Keratinocyte (primary cell): ENCODE measurements around the gene CFAP298.
"Not testable (repeated sequence)": the region's sequence is repeated elsewhere in the genome, so short reads cannot be mapped to it uniquely, and the experiment has no call there.

ENCODE experiments used
- CTCF ChIP-seq, 3 experiments: IDR thresholded peaks in 1 of 3; conservative IDR thresholded peaks in 1 of 3; optimal IDR thresholded peaks in 1 of 3; 2 replicates in 2 of 3; 3 replicates in 1 of 3; pipeline versions ENCODE3 to v1.5.1; 2011; ENCODE audit warnings: low read length in 3 of 3, mild to moderate bottlenecking in 3 of 3, moderate library complexity in 2 of 3, control low read depth in 1 of 3, inconsistent platforms in 1 of 3; ENCODE audit not compliant: insufficient read depth in 2 of 3; ENCODE audit errors: extremely low read depth in 1 of 3
- EZH2 ChIP-seq: IDR thresholded peaks from one replicate; pipeline ENCODE4 v1.6.1; 2012; ENCODE audit warnings: inconsistent platforms, mild to moderate bottlenecking, low read length, moderate library complexity

GRCh38 chr21:32610940-32611339, 1.2 kb downstream of the CFAP298 start:
- not testable (repeated sequence) for TF ChIP-seq CTCF (optimal IDR thresholded peaks at IDR 0.05 in 1 of 3, IDR thresholded peaks at IDR 0.05 in 1 of 3, conservative IDR thresholded peaks at IDR 0.05 in 1 of 3; ENCODE audit: extremely low read depth in 1 of 3, insufficient read depth in 2 of 3, low read length in 3 of 3); EZH2
